ENCODE measurements around the gene SLC46A3. TPM values are rescaled to one million over a fixed set of nuclear protein-coding genes. Genes with fewer than 3 reads are reported as not detected.
A peak's percentile ranks its signal among the peaks of the same experiment; 100 is the strongest.

Gene SLC46A3
- total RNA-seq, 1 experiment from 2014 or later: 28.3 TPM

- DNase-seq (ENCODE audit: low spot score): no peak
Measured at GRCh38 chr13:28730762-28731161, 12.0 kb upstream of the SLC46A3 start.

- no peak for DNase-seq (ENCODE audit: low spot score)
Measured at GRCh38 chr13:28729541-28729940, 10.8 kb upstream of the SLC46A3 start.

GRCh38 chr13:28728642-28729041, 9.9 kb upstream of the SLC46A3 start:
- no peak for DNase-seq (ENCODE audit: low spot score)

- no peak for DNase-seq (ENCODE audit: low spot score)
Measured at GRCh38 chr13:28725046-28725610, 6.4 kb upstream of the SLC46A3 start.

- no peak for DNase-seq (ENCODE audit: low spot score)
Measured at GRCh38 chr13:28723806-28724205, 5.0 kb upstream of the SLC46A3 start.

GRCh38 chr13:28719227-28720055, 671 bp upstream of the SLC46A3 start:
- DNase-seq (ENCODE audit: low spot score): peak; percentile 87

GRCh38 chr13:28718196-28718542, 601 bp downstream of the SLC46A3 start:
- peak; percentile 17 for DNase-seq (ENCODE audit: low spot score)

- DNase-seq (ENCODE audit: low spot score): no peak
Measured at GRCh38 chr13:28717170-28717569, 1.6 kb downstream of the SLC46A3 start.

GRCh38 chr13:28716511-28716910, 2.3 kb downstream of the SLC46A3 start:
- peak; percentile 97 for DNase-seq (ENCODE audit: low spot score)

- no peak for DNase-seq (ENCODE audit: low spot score)
Measured at GRCh38 chr13:28714651-28715050, 4.1 kb downstream of the SLC46A3 start.

- DNase-seq (ENCODE audit: low spot score): no peak
Measured at GRCh38 chr13:28710161-28710560, 8.6 kb downstream of the SLC46A3 start.

GRCh38 chr13:28707629-28708427, 10.9 kb downstream of the SLC46A3 start:
- DNase-seq (ENCODE audit: low spot score): peak; percentile 66

GRCh38 chr13:28705461-28706083, 13.2 kb downstream of the SLC46A3 start:
- DNase-seq (ENCODE audit: low spot score): no peak

- DNase-seq (ENCODE audit: low spot score): no peak
Measured at GRCh38 chr13:28704919-28705318, 13.9 kb downstream of the SLC46A3 start.

- DNase-seq (ENCODE audit: low spot score): no peak
Measured at GRCh38 chr13:28704282-28704681, 14.5 kb downstream of the SLC46A3 start.

GRCh38 chr13:28699246-28699645, 19.5 kb downstream of the SLC46A3 start:
- no peak for DNase-seq (ENCODE audit: low spot score)

GRCh38 chr13:28697441-28697840, 21.3 kb downstream of the SLC46A3 start:
- DNase-seq (ENCODE audit: low spot score): no peak

GRCh38 chr13:28693605-28694491, 24.9 kb downstream of the SLC46A3 start:
- peak; percentile 72 for DNase-seq (ENCODE audit: low spot score)

GRCh38 chr13:28685892-28686291, 32.9 kb downstream of the SLC46A3 start:
- no peak for DNase-seq (ENCODE audit: low spot score)

GRCh38 chr13:28685114-28685513, 33.7 kb downstream of the SLC46A3 start:
- DNase-seq (ENCODE audit: low spot score): no peak

GRCh38 chr13:28684257-28684656, 34.5 kb downstream of the SLC46A3 start:
- DNase-seq (ENCODE audit: low spot score): no peak

Measured in A172 (cell line).